ENCODE results near the gene MTG1. TPM values are rescaled to one million over a fixed set of nuclear protein-coding genes. Genes with fewer than 3 reads are reported as not detected.
A peak's percentile ranks its signal among the peaks of the same experiment; 100 is the strongest.
"Not testable (repeated sequence)": the region's sequence is repeated elsewhere in the genome, so short reads cannot be mapped to it uniquely, and the experiment has no call there.

Gene MTG1
- total RNA-seq, 1 donor from 2014 or later, result 44.0 TPM

DNA sequence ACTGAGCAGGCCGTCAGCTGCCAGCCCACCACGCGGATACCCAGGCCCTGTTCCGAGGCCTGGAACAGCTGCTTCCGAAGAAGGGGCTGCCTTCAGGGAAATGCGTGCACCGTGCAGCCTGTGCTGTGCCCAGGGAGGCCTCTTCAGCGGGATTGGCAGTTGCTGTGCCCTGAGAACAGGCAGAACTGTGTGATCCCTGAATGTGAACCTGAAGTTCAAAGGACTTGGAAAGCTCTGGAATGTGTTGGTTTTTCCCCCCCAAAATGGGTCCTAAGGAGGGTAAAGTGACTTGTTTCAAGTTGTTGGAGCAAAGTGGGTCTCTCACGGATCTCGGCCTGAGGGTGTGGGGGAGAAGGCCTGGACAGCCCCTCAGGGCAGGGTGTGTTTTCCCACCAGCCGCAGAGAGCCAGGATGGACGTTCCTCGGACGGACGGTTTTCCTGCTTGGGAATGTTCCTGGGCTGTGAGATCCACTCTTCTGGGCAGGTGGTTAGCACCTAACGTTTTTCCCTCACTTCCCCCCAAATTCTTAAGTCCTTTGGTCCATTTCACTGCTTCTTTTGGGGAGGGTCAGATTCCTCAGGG lies 28.4 kb downstream of the MTG1 start:
- Mint-ChIP-seq H3K27me3 (ENCODE audit: low read depth, unreplicated experiment) (peaks cover 2% of the 10 kb centered on the region), H3K36me3 (ENCODE audit: low read depth, unreplicated experiment) (peaks cover 12% of the 10 kb centered on the region), H3K4me3 (ENCODE audit: unreplicated experiment) (no peak overlapping the region), H3K27ac (ENCODE audit: unreplicated experiment) (peak overlapping the region; percentile 18), H3K4me1 (ENCODE audit: low read depth, unreplicated experiment) (no peaks in the 10 kb centered on the region), H3K9me3 (ENCODE audit: unreplicated experiment) (peaks cover 3% of the 10 kb centered on the region)
- Histone ChIP-seq H3K4me3 (ENCODE audit: insufficient read depth, low read depth, low read length) (no peak overlapping the region), H3K9me3 (ENCODE audit: insufficient read depth, low read depth, low read length) (no peaks in the 10 kb centered on the region), H3K4me1 (ENCODE audit: insufficient read depth, low read length) (no peaks in the 10 kb centered on the region), H3K27ac (ENCODE audit: low read depth, low read length) (no peak overlapping the region), H4K20me1 (ENCODE audit: insufficient read depth, low read length) (peaks cover 43% of the 10 kb centered on the region), H3K36me3 (ENCODE audit: insufficient read depth, low read length) (no peaks in the 10 kb centered on the region), H3K4me2 (ENCODE audit: low read length) (no peak overlapping the region), H3K79me2 (ENCODE audit: insufficient read depth, low read length) (no peaks in the 10 kb centered on the region), H2AFZ (ENCODE audit: low read depth, low read length) (no peak overlapping the region), H3K9ac (ENCODE audit: low read length) (no peak overlapping the region), H3K27me3 (ENCODE audit: insufficient read depth, low read length) (no peaks in the 10 kb centered on the region)
- no peak for TF ChIP-seq EZH2 (IDR thresholded peaks at IDR 0.05; ENCODE audit: insufficient read depth, low read length)
- TF ChIP-seq, protein P1, sequence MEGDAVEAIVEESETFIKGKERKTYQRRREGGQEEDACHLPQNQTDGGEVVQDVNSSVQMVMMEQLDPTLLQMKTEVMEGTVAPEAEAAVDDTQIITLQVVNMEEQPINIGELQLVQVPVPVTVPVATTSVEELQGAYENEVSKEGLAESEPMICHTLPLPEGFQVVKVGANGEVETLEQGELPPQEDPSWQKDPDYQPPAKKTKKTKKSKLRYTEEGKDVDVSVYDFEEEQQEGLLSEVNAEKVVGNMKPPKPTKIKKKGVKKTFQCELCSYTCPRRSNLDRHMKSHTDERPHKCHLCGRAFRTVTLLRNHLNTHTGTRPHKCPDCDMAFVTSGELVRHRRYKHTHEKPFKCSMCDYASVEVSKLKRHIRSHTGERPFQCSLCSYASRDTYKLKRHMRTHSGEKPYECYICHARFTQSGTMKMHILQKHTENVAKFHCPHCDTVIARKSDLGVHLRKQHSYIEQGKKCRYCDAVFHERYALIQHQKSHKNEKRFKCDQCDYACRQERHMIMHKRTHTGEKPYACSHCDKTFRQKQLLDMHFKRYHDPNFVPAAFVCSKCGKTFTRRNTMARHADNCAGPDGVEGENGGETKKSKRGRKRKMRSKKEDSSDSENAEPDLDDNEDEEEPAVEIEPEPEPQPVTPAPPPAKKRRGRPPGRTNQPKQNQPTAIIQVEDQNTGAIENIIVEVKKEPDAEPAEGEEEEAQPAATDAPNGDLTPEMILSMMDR (IDR thresholded peaks at IDR 0.05; ENCODE audit: insufficient read depth, low read depth, low read length), result no peak
- FAIRE-seq (no peak), DNase-seq (ENCODE audit: low read depth) (no peak)

GRCh38 chr10:133422807-133423771 lies 29.1 kb downstream of the MTG1 start:
- peaks cover 2% of the 10 kb centered on the region for H3K27me3 Mint-ChIP-seq (ENCODE audit: low read depth, unreplicated experiment)
- no peaks in the 10 kb centered on the region for H3K4me1 Mint-ChIP-seq (ENCODE audit: low read depth, unreplicated experiment)
- Histone ChIP-seq H3K27ac (ENCODE audit: low read depth, low read length) (no peak overlapping the region), H3K36me3 (ENCODE audit: insufficient read depth, low read length) (no peaks in the 10 kb centered on the region), H3K4me3 (ENCODE audit: insufficient read depth, low read depth, low read length) (no peak overlapping the region), H3K4me1 (ENCODE audit: insufficient read depth, low read length) (no peaks in the 10 kb centered on the region), H2AFZ (ENCODE audit: low read depth, low read length) (no peak overlapping the region), H4K20me1 (ENCODE audit: insufficient read depth, low read length) (peaks cover 43% of the 10 kb centered on the region), H3K9me3 (ENCODE audit: insufficient read depth, low read depth, low read length) (no peaks in the 10 kb centered on the region), H3K4me2 (ENCODE audit: low read length) (peak overlapping the region; percentile 59), H3K9ac (ENCODE audit: low read length) (no peak overlapping the region), H3K27me3 (ENCODE audit: insufficient read depth, low read length) (no peaks in the 10 kb centered on the region), H3K79me2 (ENCODE audit: insufficient read depth, low read length) (no peaks in the 10 kb centered on the region)
- no peak overlapping the region for H3K4me3 Mint-ChIP-seq (ENCODE audit: unreplicated experiment)
- no peak overlapping the region for H3K27ac Mint-ChIP-seq (ENCODE audit: unreplicated experiment)
- H3K36me3 Mint-ChIP-seq (ENCODE audit: low read depth, unreplicated experiment), result peaks cover 12% of the 10 kb centered on the region
- peaks cover 3% of the 10 kb centered on the region for H3K9me3 Mint-ChIP-seq (ENCODE audit: unreplicated experiment)
- no peak for DNase-seq (ENCODE audit: low read depth)
- no peak for FAIRE-seq
- TF ChIP-seq EZH2 (IDR thresholded peaks at IDR 0.05; ENCODE audit: insufficient read depth, low read length), result no peak
- TF ChIP-seq, protein P1 (IDR thresholded peaks at IDR 0.05; ENCODE audit: insufficient read depth, low read depth, low read length), result no peak

DNA sequence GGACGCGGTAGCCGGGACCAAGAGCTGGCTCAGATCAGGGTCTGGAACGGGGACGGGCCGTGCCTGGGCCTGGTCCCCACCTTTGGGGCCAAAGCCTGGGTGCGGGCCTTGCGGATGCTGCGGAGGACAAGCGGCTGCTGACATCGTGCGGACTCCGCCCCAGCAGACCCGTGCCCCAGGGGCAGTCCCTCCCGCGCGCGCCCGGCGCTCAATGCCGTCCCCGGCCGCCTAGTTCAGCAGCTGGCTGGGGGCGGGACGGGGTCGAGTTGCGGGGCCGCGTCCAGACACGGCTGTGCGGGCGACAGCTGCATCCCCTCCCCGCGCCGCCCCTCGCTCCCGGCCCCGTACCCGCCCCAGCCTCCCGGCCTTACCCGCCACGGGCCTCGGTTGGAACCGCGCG lies 30.1 kb downstream of the MTG1 start:
- not testable (repeated sequence) for H3K4me3 Mint-ChIP-seq (ENCODE audit: unreplicated experiment); H3K4me2 ChIP-seq (ENCODE audit: low read length); H3K9me3 ChIP-seq (ENCODE audit: insufficient read depth, low read depth, low read length); H3K36me3 ChIP-seq (ENCODE audit: insufficient read depth, low read length); H2AFZ ChIP-seq (ENCODE audit: low read depth, low read length); H3K4me1 Mint-ChIP-seq (ENCODE audit: low read depth, unreplicated experiment); H3K9ac ChIP-seq (ENCODE audit: low read length); H3K27me3 Mint-ChIP-seq (ENCODE audit: low read depth, unreplicated experiment); DNase-seq (ENCODE audit: low read depth); H3K9me3 Mint-ChIP-seq (ENCODE audit: unreplicated experiment); H3K27ac ChIP-seq (ENCODE audit: low read depth, low read length); H3K27me3 ChIP-seq (ENCODE audit: insufficient read depth, low read length); H3K4me1 ChIP-seq (ENCODE audit: insufficient read depth, low read length); FAIRE-seq; H3K79me2 ChIP-seq (ENCODE audit: insufficient read depth, low read length); H3K27ac Mint-ChIP-seq (ENCODE audit: unreplicated experiment); H3K4me3 ChIP-seq (ENCODE audit: insufficient read depth, low read depth, low read length)
- H3K36me3 Mint-ChIP-seq (ENCODE audit: low read depth, unreplicated experiment), result peaks cover 12% of the 10 kb centered on the region
- peaks cover 34% of the 10 kb centered on the region for H4K20me1 ChIP-seq (ENCODE audit: insufficient read depth, low read length)

DNA sequence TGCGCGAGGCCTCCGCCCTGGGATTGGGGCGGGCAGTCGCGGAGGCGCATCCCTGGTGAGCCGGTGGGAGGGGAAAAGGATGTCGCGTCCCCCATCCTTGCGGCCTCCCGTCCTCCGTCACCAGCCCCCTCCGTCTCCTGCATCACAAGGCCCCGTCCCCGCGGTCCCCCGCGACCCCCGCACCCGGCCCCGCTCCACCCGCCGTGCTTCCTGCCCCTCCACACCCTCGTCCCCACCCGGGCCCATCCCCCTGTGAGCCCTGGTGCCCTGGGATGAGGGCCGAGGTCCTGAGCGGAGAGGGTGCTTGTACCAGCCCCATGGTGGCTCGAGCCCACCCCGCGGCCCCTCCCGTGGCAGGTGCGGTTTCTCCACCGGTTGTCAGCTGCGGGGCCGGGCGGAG lies 30.6 kb downstream of the MTG1 start, which contains the start of gene SPRN:
TSS of gene SPRN (minus strand) at position 25 of the 400 bp plus-strand sequence. CDS start 944 bp downstream, outside the sequence.
- H3K4me1 Mint-ChIP-seq (ENCODE audit: low read depth, unreplicated experiment); DNase-seq (ENCODE audit: low read depth); H3K27me3 Mint-ChIP-seq (ENCODE audit: low read depth, unreplicated experiment); H3K27ac ChIP-seq (ENCODE audit: low read depth, low read length); H3K4me3 Mint-ChIP-seq (ENCODE audit: unreplicated experiment); FAIRE-seq; H3K79me2 ChIP-seq (ENCODE audit: insufficient read depth, low read length); H3K4me1 ChIP-seq (ENCODE audit: insufficient read depth, low read length); H3K9ac ChIP-seq (ENCODE audit: low read length); H3K27me3 ChIP-seq (ENCODE audit: insufficient read depth, low read length); H3K36me3 ChIP-seq (ENCODE audit: insufficient read depth, low read length); H3K27ac Mint-ChIP-seq (ENCODE audit: unreplicated experiment); H3K9me3 ChIP-seq (ENCODE audit: insufficient read depth, low read depth, low read length); H2AFZ ChIP-seq (ENCODE audit: low read depth, low read length); H3K4me3 ChIP-seq (ENCODE audit: insufficient read depth, low read depth, low read length): not testable (repeated sequence)
- Mint-ChIP-seq H3K36me3 (ENCODE audit: low read depth, unreplicated experiment) (peaks cover 12% of the 10 kb centered on the region), H3K9me3 (ENCODE audit: unreplicated experiment) (peaks cover 10% of the 10 kb centered on the region)
- Histone ChIP-seq H3K4me2 (ENCODE audit: low read length) (peak within 1 kb of the TSS; percentile 59), H4K20me1 (ENCODE audit: insufficient read depth, low read length) (peaks cover 34% of the 10 kb centered on the region)

Data from astrocyte (in vitro differentiated cells and primary cell).